Measurements from ENCODE around the gene HOXD1. TPM values are rescaled to one million over a fixed set of nuclear protein-coding genes. Genes with fewer than 3 reads are reported as not detected.

HOXD1 gene
- total RNA-seq, 1 experiment from 2014 or later, result 0.18 TPM

- DNase-seq (ENCODE audit: low read depth, low spot score), result no peak
- ATAC-seq, result no peak
- CTCF ChIA-PET, result no interaction called here
- no peaks in the 10 kb centered on the region for H3K36me3 ChIP-seq (ENCODE audit: control insufficient read depth, insufficient read depth, low read length)
- BruUV-seq (replicated peaks), result no TSS peak
- H3K4me3 ChIP-seq (ENCODE audit: low read depth in 2 of 2, low read length in 2 of 2), result no peak overlapping the region
- no peaks in the 10 kb centered on the region for H3K27me3 ChIP-seq (ENCODE audit: control insufficient read depth, insufficient read depth, low read length)
- H3K4me1 ChIP-seq (ENCODE audit: control insufficient read depth, insufficient read depth, low read length), result no peaks in the 10 kb centered on the region
- TF ChIP-seq SIN3A (IDR thresholded peaks at IDR 0.05; ENCODE audit: borderline replicate concordance, insufficient read depth, low read depth, low read length) (no peak), TCF7L2 (IDR thresholded peaks at IDR 0.05; ENCODE audit: low read depth, low read length) (no peak), CTCF (IDR thresholded peaks at IDR 0.05) (no peak)
- in situ Hi-C loops (cut with HindIII; ENCODE audit: low pct_unique_long_range_greater_than_20kb, low sequenced_read_pairs), result no loop called here
- intact Hi-C loops (cut with micrococcal nuclease; ENCODE audit: unreplicated experiment), result no loop called here
- H3K27ac ChIP-seq (ENCODE audit: low read length), result no peak overlapping the region
- H3K9me3 ChIP-seq (ENCODE audit: control insufficient read depth, insufficient read depth, low read depth, low read length), result no peaks in the 10 kb centered on the region
- POLR2A ChIA-PET, result no interaction called here
These were observed 9.6 kb upstream of the HOXD1 start for GRCh38 chr2:176178757-176179295.

GRCh38 chr2:176181551-176181950 is 6.9 kb upstream of the HOXD1 start:
- no TSS peak for BruUV-seq (replicated peaks)
- H3K27ac ChIP-seq (ENCODE audit: low read length), result no peak overlapping the region
- H3K4me1 ChIP-seq (ENCODE audit: control insufficient read depth, insufficient read depth, low read length), result no peaks in the 10 kb centered on the region
- DNase-seq (ENCODE audit: low read depth, low spot score) (no peak), ATAC-seq (no peak)
- POLR2A ChIA-PET, result no interaction called here
- intact Hi-C loops (cut with micrococcal nuclease; ENCODE audit: unreplicated experiment) (no loop called here), in situ Hi-C loops (cut with HindIII; ENCODE audit: low pct_unique_long_range_greater_than_20kb, low sequenced_read_pairs) (no loop called here)
- no peaks in the 10 kb centered on the region for H3K9me3 ChIP-seq (ENCODE audit: control insufficient read depth, insufficient read depth, low read depth, low read length)
- no peak for TF ChIP-seq REST (IDR thresholded peaks at IDR 0.05; ENCODE audit: insufficient read depth in 1 of 2, low read depth in 2 of 2, low read length in 1 of 2)
- TF ChIP-seq POLR2AphosphoS5 (IDR thresholded peaks at IDR 0.05; ENCODE audit: low read depth, low read length), result no peak
- no peak for TF ChIP-seq TCF7L2 (IDR thresholded peaks at IDR 0.05; ENCODE audit: low read depth, low read length)
- no peak for TF ChIP-seq CTCF (IDR thresholded peaks at IDR 0.05)
- TF ChIP-seq SIN3A (IDR thresholded peaks at IDR 0.05; ENCODE audit: borderline replicate concordance, insufficient read depth, low read depth, low read length), result no peak
- no peaks in the 10 kb centered on the region for H3K36me3 ChIP-seq (ENCODE audit: control insufficient read depth, insufficient read depth, low read length)
- H3K4me3 ChIP-seq (ENCODE audit: low read depth in 2 of 2, low read length in 2 of 2), result no peak overlapping the region
- H3K27me3 ChIP-seq (ENCODE audit: control insufficient read depth, insufficient read depth, low read length), result no peaks in the 10 kb centered on the region
- CTCF ChIA-PET, result no interaction called here
